Mammary epithelial cell (primary cell): ENCODE results near the gene SLIT3.

ENCODE experiments used
- EZH2 ChIP-seq: IDR thresholded peaks from 2 replicates; pipeline ENCODE4 v1.6.1; 2012; ENCODE audit warnings: low read length, inconsistent platforms, borderline replicate concordance
- TF ChIP-seq, protein P1 (sequence below), 2 donors: IDR thresholded peaks in 1 of 2; conservative IDR thresholded peaks in 1 of 2; 2 replicates each; pipeline ENCODE4 v1.5.1; 2011 to 2012; ENCODE audit warnings: inconsistent platforms in 2 of 2, low read length in 2 of 2, mild to moderate bottlenecking in 2 of 2, control low read depth in 1 of 2, low read depth in 1 of 2; ENCODE audit not compliant: insufficient read depth in 1 of 2; ENCODE audit errors: extremely low read depth in 1 of 2

GRCh38 chr5:169106911-169107706, 193.8 kb downstream of the SLIT3 start:
- TF ChIP-seq, protein P1, sequence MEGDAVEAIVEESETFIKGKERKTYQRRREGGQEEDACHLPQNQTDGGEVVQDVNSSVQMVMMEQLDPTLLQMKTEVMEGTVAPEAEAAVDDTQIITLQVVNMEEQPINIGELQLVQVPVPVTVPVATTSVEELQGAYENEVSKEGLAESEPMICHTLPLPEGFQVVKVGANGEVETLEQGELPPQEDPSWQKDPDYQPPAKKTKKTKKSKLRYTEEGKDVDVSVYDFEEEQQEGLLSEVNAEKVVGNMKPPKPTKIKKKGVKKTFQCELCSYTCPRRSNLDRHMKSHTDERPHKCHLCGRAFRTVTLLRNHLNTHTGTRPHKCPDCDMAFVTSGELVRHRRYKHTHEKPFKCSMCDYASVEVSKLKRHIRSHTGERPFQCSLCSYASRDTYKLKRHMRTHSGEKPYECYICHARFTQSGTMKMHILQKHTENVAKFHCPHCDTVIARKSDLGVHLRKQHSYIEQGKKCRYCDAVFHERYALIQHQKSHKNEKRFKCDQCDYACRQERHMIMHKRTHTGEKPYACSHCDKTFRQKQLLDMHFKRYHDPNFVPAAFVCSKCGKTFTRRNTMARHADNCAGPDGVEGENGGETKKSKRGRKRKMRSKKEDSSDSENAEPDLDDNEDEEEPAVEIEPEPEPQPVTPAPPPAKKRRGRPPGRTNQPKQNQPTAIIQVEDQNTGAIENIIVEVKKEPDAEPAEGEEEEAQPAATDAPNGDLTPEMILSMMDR (conservative IDR thresholded peaks at IDR 0.05 in 1 of 2, IDR thresholded peaks at IDR 0.05 in 1 of 2; ENCODE audit: extremely low read depth in 1 of 2, insufficient read depth in 1 of 2, low read depth in 1 of 2, low read length in 2 of 2): no peak
- TF ChIP-seq EZH2: no peak
